Immature natural killer cell (primary cell): ENCODE data around the gene SAMD9L. TPM values are rescaled to one million over a fixed set of nuclear protein-coding genes. Genes with fewer than 3 reads are reported as not detected.

Experiments
- DNase-seq, 3 donors: peaks; one replicate each; pipeline ENCODE4 v3.0.0; 2022; ENCODE audit warnings: mixed read lengths in 1 of 3
- H3K27ac Mint-ChIP-seq, 6 donors: one replicate each; pipeline ENCODE4 v1.8.0; 2020; ENCODE audit warnings: mixed read lengths in 6 of 6, mild to moderate bottlenecking in 5 of 6, inconsistent platforms in 4 of 6, moderate library complexity in 3 of 6
- H3K27me3 Mint-ChIP-seq, 3 donors: one replicate each; pipeline ENCODE4 v1.8.0; 2020 to 2021; ENCODE audit warnings: low read depth in 3 of 3, mild to moderate bottlenecking in 3 of 3, mixed read lengths in 3 of 3, moderate library complexity in 3 of 3, inconsistent platforms in 1 of 3
- H3K36me3 Mint-ChIP-seq, 3 donors: one replicate each; pipeline ENCODE4 v1.8.0; 2020; ENCODE audit warnings: mixed read lengths in 3 of 3, inconsistent platforms in 2 of 3, mild to moderate bottlenecking in 2 of 3
- H3K4me1 Mint-ChIP-seq, 2 donors: one replicate each; pipeline ENCODE4 v1.8.0; 2020; ENCODE audit warnings: inconsistent platforms in 2 of 2, mild to moderate bottlenecking in 2 of 2, mixed read lengths in 2 of 2, moderate library complexity in 1 of 2
- H3K4me3 Mint-ChIP-seq, 5 donors: one replicate each; pipeline ENCODE4 v1.8.0; 2020; ENCODE audit warnings: mild to moderate bottlenecking in 5 of 5, mixed read lengths in 5 of 5, inconsistent platforms in 3 of 5, moderate library complexity in 3 of 5
- H3K9me3 Mint-ChIP-seq, 6 donors: one replicate each; pipeline ENCODE4 v1.8.0; 2020; ENCODE audit warnings: mild to moderate bottlenecking in 6 of 6, mixed read lengths in 6 of 6, inconsistent platforms in 4 of 6, moderate library complexity in 3 of 6
- polyA plus RNA-seq, 3 donors: library from polyadenylated mRNA; unstranded; fragments of 300-500 nt; fragmentation: Illumina TruSeq; gene quantifications; one replicate each; pipeline ENCODE4 v1.2.3, GENCODE V29; 2021

Gene SAMD9L
- polyA plus RNA-seq, 3 donors from 2014 or later: 35.9 to 78.2 (median 44.8) TPM

GRCh38 chr7:93161181-93161762 is 13.1 kb upstream of the SAMD9L start:
- Mint-ChIP-seq H3K27me3 (peaks cover 0 to 12% (median 6%) of the 10 kb centered on the region in 3 donors), H3K9me3 (peaks cover 0 to 5% (median 0%) of the 10 kb centered on the region in 6 donors), H3K4me3 (no peak overlapping the region), H3K36me3 (peaks cover 0 to 4% (median 0%) of the 10 kb centered on the region in 3 donors), H3K27ac (no peak overlapping the region), H3K4me1 (no peaks in the 10 kb centered on the region)
- no peak for DNase-seq

- peaks cover 0 to 5% (median 0%) of the 10 kb centered on the region in 6 donors for H3K9me3 Mint-ChIP-seq
- no peak overlapping the region for H3K4me3 Mint-ChIP-seq
- H3K27ac Mint-ChIP-seq: no peak overlapping the region
- H3K27me3 Mint-ChIP-seq: peaks cover 0 to 12% (median 6%) of the 10 kb centered on the region in 3 donors
- peaks cover 0 to 4% (median 0%) of the 10 kb centered on the region in 3 donors for H3K36me3 Mint-ChIP-seq
- DNase-seq: no peak
- H3K4me1 Mint-ChIP-seq: no peaks in the 10 kb centered on the region
Measured at GRCh38 chr7:93160410-93160809, 12.2 kb upstream of the SAMD9L start.

GRCh38 chr7:93159490-93159889 is 11.3 kb upstream of the SAMD9L start:
- Mint-ChIP-seq H3K9me3 (peaks cover 0 to 5% (median 0%) of the 10 kb centered on the region in 6 donors), H3K27me3 (peaks cover 0 to 12% (median 6%) of the 10 kb centered on the region in 3 donors), H3K36me3 (peaks cover 0 to 4% (median 0%) of the 10 kb centered on the region in 3 donors), H3K4me3 (no peak overlapping the region), H3K4me1 (no peaks in the 10 kb centered on the region), H3K27ac (no peak overlapping the region)
- DNase-seq: no peak

GRCh38 chr7:93156884-93157283 is 8.7 kb upstream of the SAMD9L start:
- Mint-ChIP-seq H3K4me1 (no peaks in the 10 kb centered on the region), H3K4me3 (no peak overlapping the region), H3K36me3 (no peaks in the 10 kb centered on the region), H3K27ac (no peak overlapping the region), H3K27me3 (peaks cover 0 to 12% (median 0%) of the 10 kb centered on the region in 3 donors), H3K9me3 (no peaks in the 10 kb centered on the region)
- DNase-seq: no peak

- peaks cover 0 to 2% (median 0%) of the 10 kb centered on the region in 3 donors for H3K27me3 Mint-ChIP-seq
- peaks cover 0 to 14% (median 5%) of the 10 kb centered on the region in 3 donors for H3K36me3 Mint-ChIP-seq
- H3K27ac Mint-ChIP-seq: peak overlapping the region in 2 of 6 donors; percentile 5 to 42
- no peak for DNase-seq
- H3K9me3 Mint-ChIP-seq: no peaks in the 10 kb centered on the region
- H3K4me3 Mint-ChIP-seq: peak overlapping the region in 3 of 5 donors; percentile 1 to 30 (median 4)
- peaks cover 27 to 34% of the 10 kb centered on the region in 2 donors for H3K4me1 Mint-ChIP-seq
Measured at GRCh38 chr7:93150200-93150835, 2.1 kb upstream of the SAMD9L start.

- Mint-ChIP-seq H3K9me3 (no peaks in the 10 kb centered on the region), H3K27ac (peak overlapping the region; percentile 94 to 96 (median 96)), H3K36me3 (peaks cover 0 to 21% (median 13%) of the 10 kb centered on the region in 3 donors), H3K4me3 (peak overlapping the region; percentile 94 to 99 (median 95)), H3K4me1 (peaks cover 28 to 38% of the 10 kb centered on the region in 2 donors), H3K27me3 (peaks cover 0 to 2% (median 0%) of the 10 kb centered on the region in 3 donors)
- no peak for DNase-seq
Measured at GRCh38 chr7:93148727-93149126, 542 bp upstream of the SAMD9L start.

GRCh38 chr7:93147363-93147762 is 822 bp downstream of the SAMD9L start:
- peak; percentile 44 to 46 (median 46) for DNase-seq
- Mint-ChIP-seq H3K36me3 (peaks cover 0 to 21% (median 13%) of the 10 kb centered on the region in 3 donors), H3K4me3 (peak overlapping the region; percentile 94 to 99 (median 95)), H3K9me3 (no peaks in the 10 kb centered on the region), H3K27me3 (peaks cover 0 to 2% (median 0%) of the 10 kb centered on the region in 3 donors), H3K4me1 (peaks cover 33 to 46% of the 10 kb centered on the region in 2 donors), H3K27ac (peak overlapping the region; percentile 91 to 96 (median 94))

- Mint-ChIP-seq H3K4me3 (peak overlapping the region; percentile 94 to 99 (median 95)), H3K36me3 (peaks cover 0 to 21% (median 13%) of the 10 kb centered on the region in 3 donors), H3K27ac (peak overlapping the region; percentile 91 to 96 (median 94)), H3K4me1 (peaks cover 33 to 46% of the 10 kb centered on the region in 2 donors), H3K27me3 (peaks cover 0 to 2% (median 0%) of the 10 kb centered on the region in 3 donors), H3K9me3 (no peaks in the 10 kb centered on the region)
- DNase-seq: no peak
Measured at GRCh38 chr7:93146472-93147141, 1.6 kb downstream of the SAMD9L start.

- H3K4me1 Mint-ChIP-seq: peaks cover 33 to 46% of the 10 kb centered on the region in 2 donors
- H3K36me3 Mint-ChIP-seq: peaks cover 0 to 21% (median 13%) of the 10 kb centered on the region in 3 donors
- H3K9me3 Mint-ChIP-seq: no peaks in the 10 kb centered on the region
- peak overlapping the region; percentile 31 to 96 (median 86) for H3K27ac Mint-ChIP-seq
- DNase-seq: no peak
- peaks cover 0 to 2% (median 0%) of the 10 kb centered on the region in 3 donors for H3K27me3 Mint-ChIP-seq
- H3K4me3 Mint-ChIP-seq: peak overlapping the region; percentile 39 to 95 (median 64)
Measured at GRCh38 chr7:93146036-93146435, 2.1 kb downstream of the SAMD9L start.

- Mint-ChIP-seq H3K36me3 (peaks cover 0 to 21% (median 13%) of the 10 kb centered on the region in 3 donors), H3K4me3 (peak overlapping the region in 4 of 5 donors; percentile 29 to 95 (median 44)), H3K27me3 (peaks cover 0 to 2% (median 0%) of the 10 kb centered on the region in 3 donors), H3K9me3 (no peaks in the 10 kb centered on the region), H3K4me1 (peaks cover 33 to 46% of the 10 kb centered on the region in 2 donors), H3K27ac (peak overlapping the region in 4 of 6 donors; percentile 31 to 96 (median 72))
- DNase-seq: no peak
Measured at GRCh38 chr7:93145354-93145753, 2.8 kb downstream of the SAMD9L start.

- no peak overlapping the region for H3K27ac Mint-ChIP-seq
- no peaks in the 10 kb centered on the region for H3K27me3 Mint-ChIP-seq
- H3K9me3 Mint-ChIP-seq: peaks cover 5 to 12% (median 10%) of the 10 kb centered on the region in 6 donors
- DNase-seq: no peak
- no peak overlapping the region for H3K4me3 Mint-ChIP-seq
- H3K36me3 Mint-ChIP-seq: peaks cover 16 to 24% (median 20%) of the 10 kb centered on the region in 3 donors
- peaks cover 22 to 30% of the 10 kb centered on the region in 2 donors for H3K4me1 Mint-ChIP-seq
Measured at GRCh38 chr7:93142127-93142526, 6.1 kb downstream of the SAMD9L start.

- Mint-ChIP-seq H3K27me3 (no peaks in the 10 kb centered on the region), H3K9me3 (peaks cover 13 to 26% (median 22%) of the 10 kb centered on the region in 6 donors), H3K36me3 (peaks cover 26 to 33% (median 30%) of the 10 kb centered on the region in 3 donors), H3K4me1 (peaks cover 10 to 16% of the 10 kb centered on the region in 2 donors), H3K4me3 (no peak overlapping the region), H3K27ac (no peak overlapping the region)
- no peak for DNase-seq
Measured at GRCh38 chr7:93140582-93141191, 7.5 kb downstream of the SAMD9L start.

GRCh38 chr7:93138576-93138975 is 9.6 kb downstream of the SAMD9L start:
- peaks cover 23 to 46% (median 42%) of the 10 kb centered on the region in 6 donors for H3K9me3 Mint-ChIP-seq
- no peak overlapping the region for H3K27ac Mint-ChIP-seq
- peaks cover 34 to 51% (median 47%) of the 10 kb centered on the region in 3 donors for H3K36me3 Mint-ChIP-seq
- H3K4me1 Mint-ChIP-seq: peaks cover 5 to 6% of the 10 kb centered on the region in 2 donors
- DNase-seq: no peak
- no peak overlapping the region for H3K4me3 Mint-ChIP-seq
- H3K27me3 Mint-ChIP-seq: peaks cover 0 to 2% (median 0%) of the 10 kb centered on the region in 3 donors
